Measurements from ENCODE around the gene USP2. TPM values are rescaled to one million over a fixed set of nuclear protein-coding genes. Genes with fewer than 3 reads are reported as not detected.

The USP2 gene
- polyA plus RNA-seq (ENCODE audit: insufficient read length), result 62.9 TPM

DNA sequence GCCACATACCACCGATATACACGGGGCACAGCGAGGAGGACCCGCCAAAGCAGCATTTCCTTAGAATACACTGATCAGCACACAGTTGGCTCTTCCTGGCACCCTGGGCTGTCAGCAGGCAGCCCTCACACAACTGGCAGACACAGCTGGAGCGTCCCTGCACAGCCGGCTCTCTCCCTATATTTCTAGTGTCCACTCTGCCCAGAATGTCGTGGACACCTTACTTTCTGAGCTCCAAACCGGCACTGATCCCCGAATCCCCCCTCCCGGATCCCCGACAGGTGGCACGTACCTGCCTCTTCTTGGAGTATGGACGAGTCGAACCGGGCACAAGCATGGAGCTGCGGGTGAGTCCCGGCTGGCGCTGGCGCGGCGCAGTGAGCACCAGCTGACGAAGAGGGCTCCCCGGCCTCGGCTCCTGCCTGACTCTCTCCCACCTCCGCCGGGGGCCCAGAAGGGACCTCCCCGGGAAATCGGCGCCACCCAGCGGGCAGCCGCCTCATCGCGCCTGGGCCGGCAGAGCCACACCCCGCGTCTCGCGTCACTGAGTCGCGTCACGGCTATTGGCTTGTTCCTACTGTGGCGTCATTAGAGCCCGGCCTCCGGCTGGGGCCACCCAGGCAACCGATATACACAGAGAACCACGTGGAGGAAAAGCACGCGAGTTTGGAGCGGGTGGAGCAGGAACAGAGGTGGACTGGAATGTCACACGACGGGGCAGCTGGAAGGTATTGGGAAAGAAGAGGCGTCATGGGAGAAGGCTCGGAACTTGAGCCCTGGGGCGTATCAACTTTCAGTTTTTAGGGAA, at the start of gene USP2:
USP2 (minus strand) TSS at position 510 of the 808 bp plus-strand sequence. CDS start 8,210 bp downstream, outside the sequence.
- peak; percentile 87 for DNase-seq (ENCODE audit: low read depth)

DNA sequence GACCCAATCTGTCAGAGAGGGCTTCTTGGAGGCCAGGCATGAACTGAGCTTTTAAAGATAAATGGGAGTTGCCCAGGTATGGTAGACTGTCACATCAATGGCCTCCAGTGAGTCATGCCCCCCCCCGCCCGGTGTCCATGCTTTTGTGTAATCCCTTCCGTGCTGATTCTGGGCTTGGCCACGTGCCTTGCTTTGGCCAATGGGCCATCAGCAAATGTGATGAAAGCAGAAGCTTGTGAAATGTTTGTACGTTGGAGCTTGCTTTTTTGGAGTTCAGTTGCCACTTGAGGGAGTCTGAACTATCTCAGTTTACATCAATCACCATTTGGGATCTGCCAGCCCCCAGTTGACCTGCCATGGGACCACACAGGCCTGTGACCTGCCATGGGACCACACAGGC, 45.8 kb upstream of the USP2 start:
- DNase-seq (ENCODE audit: low read depth), result no peak

DNA sequence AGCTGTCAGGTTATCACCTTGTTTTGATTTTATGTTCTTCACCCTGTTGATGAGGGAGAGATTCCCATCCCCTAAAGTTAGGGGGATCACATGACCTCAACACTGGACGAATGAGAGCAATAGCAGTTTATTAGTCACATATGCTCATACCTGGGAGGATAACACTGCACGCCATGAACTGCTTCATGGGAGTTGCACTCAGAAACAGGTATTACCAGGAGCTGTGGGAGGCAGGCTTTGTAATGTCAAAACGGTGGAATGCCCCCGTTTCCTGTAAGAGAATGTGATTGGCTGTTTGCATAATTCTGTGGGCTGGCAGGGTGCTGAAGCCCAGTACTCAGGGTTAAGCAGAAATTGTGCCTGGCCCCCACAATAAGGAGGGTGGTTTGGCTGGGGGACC, 44.7 kb upstream of the USP2 start:
- DNase-seq (ENCODE audit: low read depth), result no peak

DNA sequence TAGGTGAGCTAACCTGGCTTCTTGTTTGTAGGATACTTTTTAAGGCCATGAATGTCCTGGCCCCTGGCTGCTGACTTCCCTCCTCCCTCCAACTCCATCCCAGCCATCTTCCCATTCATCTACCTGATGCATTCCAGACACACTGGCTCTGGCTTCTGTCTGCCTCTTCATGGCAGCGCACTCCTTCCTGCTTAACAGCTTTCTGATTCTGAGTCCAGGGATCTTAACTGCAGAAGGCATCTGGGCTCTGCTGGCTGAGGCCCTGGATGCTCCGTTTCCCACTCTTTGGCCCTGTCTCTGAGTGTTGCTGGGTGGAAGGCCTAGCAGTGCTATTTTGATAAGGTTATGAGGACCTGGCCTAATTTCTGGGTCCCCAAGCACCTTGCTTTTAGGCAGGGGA, 43.3 kb upstream of the USP2 start:
- no peak for DNase-seq (ENCODE audit: low read depth)

DNA sequence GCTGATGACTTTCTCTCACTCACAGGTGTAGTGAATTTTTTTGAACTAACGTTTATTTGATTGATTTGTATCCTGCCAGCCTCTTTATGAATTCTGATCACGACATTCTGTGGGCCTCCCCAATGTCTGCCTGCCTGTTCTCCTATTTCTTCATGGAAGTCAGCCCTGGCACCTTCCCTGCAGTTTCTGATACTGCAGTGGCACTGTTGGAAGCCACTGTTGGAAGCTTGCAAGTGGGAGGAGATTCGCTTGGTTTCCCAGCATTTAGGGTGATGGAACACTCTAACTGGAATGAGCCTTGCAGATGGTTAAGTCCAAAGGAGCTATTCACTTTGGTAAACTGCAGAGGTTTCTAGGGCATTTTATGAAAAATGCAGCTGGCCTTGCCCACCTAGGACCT, 42.8 kb upstream of the USP2 start:
- no peak for DNase-seq (ENCODE audit: low read depth)

- no peak for DNase-seq (ENCODE audit: low read depth)
Measured at GRCh38 chr11:119423509-119424254, 42.2 kb upstream of the USP2 start.

GRCh38 chr11:119422809-119423508, 41.5 kb upstream of the USP2 start, which contains the start of gene THY1:
THY1 (minus strand) TSS chr11:119423172; CDS start chr11:119420905, 2,267 bp downstream.
- DNase-seq (ENCODE audit: low read depth), result peak; percentile 32

DNA sequence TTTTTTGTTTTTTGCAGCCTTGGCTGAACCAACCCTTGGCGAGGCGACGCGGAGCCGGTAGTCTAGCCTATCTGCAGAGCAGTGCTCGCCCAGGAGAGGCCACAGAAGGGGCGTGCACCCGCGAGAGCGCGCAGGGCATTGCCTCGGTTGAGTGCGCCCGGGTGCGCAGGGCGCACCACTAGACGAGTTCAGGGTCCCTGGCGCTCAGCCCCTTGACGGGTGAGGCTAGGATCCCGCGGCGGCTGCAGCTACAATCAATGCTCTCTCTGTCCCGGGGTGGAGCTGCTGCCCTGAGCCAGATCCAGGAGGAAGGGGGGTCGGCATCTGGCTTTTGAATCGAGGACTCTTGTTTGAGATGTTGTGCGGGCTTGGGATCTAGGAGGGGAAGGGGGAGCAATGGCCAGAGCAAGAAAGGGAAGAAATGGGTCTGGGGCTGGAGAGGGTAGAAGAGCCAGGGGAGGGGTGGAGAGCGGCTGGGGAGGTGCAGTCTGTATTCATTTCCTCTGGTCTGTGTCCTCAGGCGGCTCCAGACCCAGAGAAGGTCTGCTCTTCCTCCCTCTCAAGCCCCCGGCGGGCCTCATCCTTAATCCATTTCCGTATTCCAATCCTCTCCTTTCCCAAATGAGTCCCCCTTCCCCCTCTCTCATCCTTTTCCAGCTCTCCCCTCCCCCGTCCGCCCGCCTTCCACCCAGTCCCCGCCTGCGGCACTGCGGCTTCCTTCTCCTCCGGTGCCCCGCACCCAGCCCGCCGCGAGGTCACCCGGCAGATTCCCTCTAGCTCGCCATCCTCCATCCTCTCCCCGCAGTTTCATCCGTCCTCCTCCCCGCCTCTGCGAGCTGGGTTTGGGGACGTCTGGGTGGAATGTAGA, 40.7 kb upstream of the USP2 start:
- no peak for DNase-seq (ENCODE audit: low read depth)

GRCh38 chr11:119421351-119421750, 39.9 kb upstream of the USP2 start:
- DNase-seq (ENCODE audit: low read depth), result no peak

- DNase-seq (ENCODE audit: low read depth), result no peak
Measured at GRCh38 chr11:119420631-119421030, 39.1 kb upstream of the USP2 start.

DNA sequence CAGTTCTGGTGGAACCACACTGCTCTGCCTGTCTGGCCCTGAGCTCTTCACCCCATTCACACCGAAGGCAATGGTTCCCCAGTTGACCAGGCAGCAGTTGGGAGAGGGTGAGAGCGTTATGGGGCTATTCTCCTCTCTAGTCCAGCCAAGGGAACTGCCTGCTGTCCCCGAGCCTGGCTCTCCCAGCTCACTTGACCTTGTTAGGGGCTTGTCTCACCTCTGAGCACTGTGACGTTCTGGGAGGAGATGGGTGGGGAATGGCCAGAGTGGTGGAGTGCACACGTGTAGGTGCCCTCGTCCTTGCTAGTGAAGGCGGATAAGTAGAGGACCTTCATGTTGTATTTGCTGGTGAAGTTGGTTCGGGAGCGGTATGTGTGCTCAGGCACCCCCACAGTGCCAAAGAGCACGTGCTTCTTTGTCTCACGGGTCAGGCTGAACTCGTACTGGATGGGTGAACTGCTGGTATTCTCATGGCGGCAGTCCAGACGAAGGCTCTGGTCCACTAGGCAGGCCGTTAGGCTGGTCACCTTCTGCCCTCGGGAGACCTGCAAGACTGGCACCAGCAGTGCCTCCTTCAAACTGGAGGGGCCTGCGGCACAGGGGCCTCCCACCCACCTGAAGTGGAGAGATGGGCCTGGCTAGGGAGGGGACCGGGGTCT, 38.5 kb upstream of the USP2 start:
- DNase-seq (ENCODE audit: low read depth), result no peak

- DNase-seq (ENCODE audit: low read depth), result no peak
Measured at GRCh38 chr11:119419246-119419645, 37.8 kb upstream of the USP2 start.

DNA sequence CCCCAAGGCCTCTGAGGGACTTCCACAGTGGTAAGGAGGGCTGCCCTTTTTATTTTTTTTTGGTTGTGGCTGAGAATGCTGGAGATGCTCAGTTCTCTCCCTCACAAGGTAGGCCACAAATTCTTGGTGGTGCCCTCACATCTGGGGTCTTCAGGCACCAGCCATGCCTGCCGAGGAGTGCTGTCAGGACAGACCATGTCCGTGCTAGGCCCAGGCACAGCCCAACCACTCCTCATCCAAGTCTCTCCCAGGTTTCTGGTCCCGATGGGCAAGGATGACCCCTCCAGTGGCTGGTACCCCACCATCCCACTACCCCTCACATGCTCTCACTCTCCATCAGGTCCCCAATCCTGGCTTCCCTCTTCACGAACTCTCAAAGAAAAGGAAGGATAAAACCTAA, 37.3 kb upstream of the USP2 start:
- no peak for DNase-seq (ENCODE audit: low read depth)

DNA sequence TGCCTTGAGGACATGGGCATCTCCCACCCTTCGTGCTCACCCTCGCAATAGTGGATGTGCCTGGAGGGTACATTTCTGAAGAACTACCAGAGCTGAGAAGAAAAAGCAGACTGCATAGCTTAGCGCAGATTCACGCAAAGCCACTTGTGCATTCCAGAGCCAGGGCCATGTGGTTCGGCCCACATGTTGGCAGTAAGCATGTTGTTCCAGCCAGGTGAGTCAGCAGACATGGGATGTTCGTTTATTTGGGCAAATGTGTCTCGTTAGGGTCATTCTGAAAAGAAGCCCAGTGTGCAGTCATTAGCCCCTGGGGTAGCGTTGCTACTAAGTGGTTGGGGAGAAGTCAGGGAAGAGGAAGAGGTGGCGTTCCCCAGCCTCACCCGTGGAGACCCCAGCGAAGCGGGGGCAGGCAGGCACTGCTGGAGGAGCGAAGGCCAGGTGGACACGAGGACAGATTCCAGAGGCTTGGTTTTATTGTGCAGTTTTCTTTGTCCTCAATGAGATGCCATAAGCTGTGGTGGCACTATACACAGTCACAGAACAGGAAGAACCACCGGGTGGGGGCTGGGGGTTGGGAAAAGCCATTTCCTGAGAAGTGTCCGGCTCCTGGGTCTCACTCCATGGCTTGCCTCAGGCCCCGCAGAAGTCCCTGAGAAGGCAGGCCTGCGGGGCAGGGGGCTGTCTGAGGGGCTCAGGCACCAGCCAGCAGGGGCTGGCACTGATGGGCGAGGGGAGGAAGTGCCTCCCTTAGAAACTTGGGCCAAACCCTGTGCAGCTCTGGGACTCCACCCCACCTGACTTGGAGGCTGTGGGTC, 36.4 kb upstream of the USP2 start:
- no peak for DNase-seq (ENCODE audit: low read depth)

GRCh38 chr11:119416606-119417580, 35.4 kb upstream of the USP2 start:
- no peak for DNase-seq (ENCODE audit: low read depth)

GRCh38 chr11:119415966-119416365, 34.5 kb upstream of the USP2 start:
- DNase-seq (ENCODE audit: low read depth), result no peak

DNA sequence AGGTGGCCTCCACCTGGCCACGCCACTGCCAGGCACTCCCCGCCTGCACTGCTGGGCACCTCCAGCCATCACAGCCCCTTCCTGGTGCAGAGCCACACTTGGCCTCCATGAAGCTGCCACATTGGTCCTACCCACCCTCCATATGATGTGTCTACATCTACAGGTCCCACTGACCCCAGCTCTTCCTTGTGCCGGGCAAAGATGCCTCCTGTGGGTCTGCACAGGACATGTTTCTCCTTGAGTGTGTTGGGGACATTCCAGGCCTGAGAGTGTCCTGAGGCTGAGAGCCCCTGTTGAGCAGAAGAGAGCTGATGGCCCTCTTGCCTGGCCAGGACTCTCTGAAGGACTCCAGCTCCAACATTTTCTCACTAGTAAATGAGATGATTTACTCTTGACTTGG, 34.0 kb upstream of the USP2 start:
- no peak for DNase-seq (ENCODE audit: low read depth)

- DNase-seq (ENCODE audit: low read depth), result no peak
Measured at GRCh38 chr11:119414734-119415133, 33.2 kb upstream of the USP2 start.

GRCh38 chr11:119414321-119414720, 32.8 kb upstream of the USP2 start:
- DNase-seq (ENCODE audit: low read depth), result no peak

All from forelimb muscle (tissue), 1 donor.